Neural progenitor cell (in vitro differentiated cells): ENCODE data around the gene SHROOM3. TPM values are rescaled to one million over a fixed set of nuclear protein-coding genes. Genes with fewer than 3 reads are reported as not detected.

ENCODE experiments used
- DNase-seq: peaks from one replicate; pipeline ENCODE4 v3.0.0-alpha.2; 2016; ENCODE audit warnings: low spot score
- H2AFZ ChIP-seq: fragments of 200-600 bp; sonication (generic); replicated peaks from 2 replicates; pipeline ENCODE4 v1.6.1; 2016; ENCODE audit warnings: antibody characterized with exemption
- H3F3A ChIP-seq: fragments of 200-600 bp; sonication (generic); 2 replicates; pipeline ENCODE4 v1.6.1; 2016; ENCODE audit warnings: antibody characterized with exemption, low read depth
- H3K27ac ChIP-seq: fragments of 200-600 bp; sonication (generic); 2 replicates; pipeline ENCODE4 v1.5.1; 2016; ENCODE audit warnings: mild to moderate bottlenecking
- H3K27me3 ChIP-seq: fragments of 200-600 bp; sonication (generic); 2 replicates; pipeline ENCODE4 v1.6.1; 2016; ENCODE audit warnings: mild to moderate bottlenecking, moderate library complexity
- H3K36me3 ChIP-seq: fragments of 200-600 bp; sonication (generic); 2 replicates; pipeline ENCODE4 v1.5.1; 2016
- H3K4me1 ChIP-seq: fragments of 200-600 bp; sonication (generic); 2 replicates; pipeline ENCODE4 v1.6.1; 2016; ENCODE audit warnings: mixed run types
- H3K4me2 ChIP-seq: fragments of 200-600 bp; sonication (generic); 2 replicates; pipeline ENCODE4 v1.6.1; 2016
- H3K4me3 ChIP-seq: fragments of 200-600 bp; sonication (generic); 2 replicates; pipeline ENCODE4 v1.5.1; 2016
- H3K79me2 ChIP-seq: fragments of 200-600 bp; sonication (generic); 2 replicates; pipeline ENCODE4 v1.6.1; 2016; ENCODE audit warnings: low read depth
- H3K9ac ChIP-seq: fragments of 200-600 bp; sonication (generic); 2 replicates; pipeline ENCODE4 v1.6.1; 2016
- H3K9me3 ChIP-seq: fragments of 200-600 bp; sonication (generic); 2 replicates; pipeline ENCODE4 v1.5.1; 2016; ENCODE audit warnings: low read depth
- H4K20me1 ChIP-seq: fragments of 200-600 bp; sonication (generic); 2 replicates; pipeline ENCODE4 v1.6.1; 2016; ENCODE audit warnings: low read depth
- H3K27ac Mint-ChIP-seq: 3 replicates; pipeline ENCODE4 v1.8.0; 2021; ENCODE audit warnings: mixed read lengths
- H3K27me3 Mint-ChIP-seq: 2 replicates; pipeline ENCODE4 v1.8.0; 2022; ENCODE audit warnings: low read depth, mild to moderate bottlenecking, inconsistent platforms, moderate library complexity, mixed read lengths; ENCODE audit not compliant: insufficient read depth
- H3K36me3 Mint-ChIP-seq: 3 replicates; pipeline ENCODE4 v1.8.0; 2021; ENCODE audit warnings: mixed read lengths
- H3K4me1 Mint-ChIP-seq: 3 replicates; pipeline ENCODE4 v1.8.0; 2021; ENCODE audit warnings: mixed read lengths
- H3K4me3 Mint-ChIP-seq: 3 replicates; pipeline ENCODE4 v1.8.0; 2021; ENCODE audit warnings: mild to moderate bottlenecking, moderate library complexity, mixed read lengths
- H3K9me3 Mint-ChIP-seq: 3 replicates; pipeline ENCODE4 v1.8.0; 2020; ENCODE audit warnings: mixed read lengths
- CTCF ChIP-seq: fragments of 200-600 bp; sonication (generic); IDR thresholded peaks from 2 replicates; pipeline ENCODE4 v1.5.1; 2017; ENCODE audit warnings: antibody characterized with exemption, mild to moderate bottlenecking
- EZH2 ChIP-seq: fragments of 200-600 bp; sonication (generic); IDR thresholded peaks from 2 replicates; pipeline ENCODE4 v1.6.1; 2017; ENCODE audit warnings: antibody characterized with exemption, mild to moderate bottlenecking, moderate library complexity
- EZH2phosphoT487 ChIP-seq: fragments of 200-600 bp; sonication (generic); IDR thresholded peaks from 2 replicates; pipeline ENCODE4 v1.6.1; 2017; ENCODE audit warnings: antibody characterized with exemption
- total RNA-seq: library from RNA; depleted of rRNA; stranded (reverse); fragments of >200 nt; gene quantifications from 2 replicates; pipeline ENCODE4 v1.2.3, GENCODE V29; 2015; ENCODE audit warnings: low replicate concordance

SHROOM3 gene
- total RNA-seq, 1 donor from 2014 or later, result 36.6 TPM

- TF ChIP-seq EZH2, result no peak
- no peak for TF ChIP-seq CTCF
- TF ChIP-seq EZH2phosphoT487, result no peak
- H3K27ac ChIP-seq, result peak overlapping the region; percentile 48
- peaks cover 4% of the 10 kb centered on the region for H3K9me3 ChIP-seq
- H3F3A ChIP-seq, result no peaks in the 10 kb centered on the region
- H3K36me3 ChIP-seq, result peaks cover 6% of the 10 kb centered on the region
- no peaks in the 10 kb centered on the region for H3K27me3 ChIP-seq
- H3K36me3 Mint-ChIP-seq, result peaks cover 50% of the 10 kb centered on the region
- H3K4me1 Mint-ChIP-seq, result peaks cover 6% of the 10 kb centered on the region
- no peak overlapping the region for H3K4me3 ChIP-seq
- H2AFZ ChIP-seq, result no peak overlapping the region
- no peak for DNase-seq
- no peak overlapping the region for H3K27ac Mint-ChIP-seq
- no peak overlapping the region for H3K4me3 Mint-ChIP-seq
- peaks cover 92% of the 10 kb centered on the region for H3K79me2 ChIP-seq
- H3K9me3 Mint-ChIP-seq, result peaks cover 43% of the 10 kb centered on the region
- peaks cover 25% of the 10 kb centered on the region for H3K4me1 ChIP-seq
- no peaks in the 10 kb centered on the region for H3K27me3 Mint-ChIP-seq
- no peak overlapping the region for H3K4me2 ChIP-seq
- peaks cover 4% of the 10 kb centered on the region for H4K20me1 ChIP-seq
- no peak overlapping the region for H3K9ac ChIP-seq
Measured at GRCh38 chr4:76470064-76470463, 35.0 kb downstream of the SHROOM3 start.

- no peak overlapping the region for H3K9ac ChIP-seq
- H3K79me2 ChIP-seq, result peaks cover 92% of the 10 kb centered on the region
- peak overlapping the region; percentile 48 for H3K27ac ChIP-seq
- no peak overlapping the region for H3K4me3 ChIP-seq
- peaks cover 7% of the 10 kb centered on the region for H3K9me3 ChIP-seq
- H3K36me3 ChIP-seq, result peaks cover 6% of the 10 kb centered on the region
- Mint-ChIP-seq H3K4me3 (no peak overlapping the region), H3K27me3 (no peaks in the 10 kb centered on the region), H3K36me3 (peaks cover 50% of the 10 kb centered on the region), H3K27ac (no peak overlapping the region), H3K4me1 (peaks cover 6% of the 10 kb centered on the region), H3K9me3 (peaks cover 44% of the 10 kb centered on the region)
- no peaks in the 10 kb centered on the region for H3F3A ChIP-seq
- DNase-seq, result no peak
- no peak overlapping the region for H2AFZ ChIP-seq
- TF ChIP-seq CTCF (no peak), EZH2phosphoT487 (no peak), EZH2 (no peak)
- no peak overlapping the region for H3K4me2 ChIP-seq
- peaks cover 4% of the 10 kb centered on the region for H4K20me1 ChIP-seq
- peaks cover 22% of the 10 kb centered on the region for H3K4me1 ChIP-seq
- no peaks in the 10 kb centered on the region for H3K27me3 ChIP-seq
Measured at GRCh38 chr4:76470532-76470931, 35.5 kb downstream of the SHROOM3 start.

- no peaks in the 10 kb centered on the region for H3F3A ChIP-seq
- H3K9me3 ChIP-seq, result peaks cover 25% of the 10 kb centered on the region
- H3K27me3 ChIP-seq, result no peaks in the 10 kb centered on the region
- peaks cover 3% of the 10 kb centered on the region for H3K27me3 Mint-ChIP-seq
- H3K27ac Mint-ChIP-seq, result no peak overlapping the region
- no peak overlapping the region for H3K4me3 ChIP-seq
- H3K36me3 Mint-ChIP-seq, result peaks cover 60% of the 10 kb centered on the region
- H4K20me1 ChIP-seq, result no peaks in the 10 kb centered on the region
- H3K79me2 ChIP-seq, result peaks cover 52% of the 10 kb centered on the region
- H3K4me1 ChIP-seq, result peaks cover 3% of the 10 kb centered on the region
- no peak overlapping the region for H3K4me2 ChIP-seq
- H3K36me3 ChIP-seq, result peaks cover 17% of the 10 kb centered on the region
- H3K4me3 Mint-ChIP-seq, result no peak overlapping the region
- H3K27ac ChIP-seq, result no peak overlapping the region
- DNase-seq, result no peak
- TF ChIP-seq CTCF (no peak), EZH2phosphoT487 (no peak), EZH2 (no peak)
- H3K9me3 Mint-ChIP-seq, result peaks cover 75% of the 10 kb centered on the region
- no peak overlapping the region for H2AFZ ChIP-seq
- no peaks in the 10 kb centered on the region for H3K4me1 Mint-ChIP-seq
- no peak overlapping the region for H3K9ac ChIP-seq
Measured at GRCh38 chr4:76476571-76476970, 41.5 kb downstream of the SHROOM3 start.
